HG03469 (cell line): ENCODE measurements around the gene SPATS2L.

Source experiments
- ATAC-seq: cut with Tn5 transposase; IDR thresholded peaks from one replicate; pipeline ENCODE4 v1.9.1; 2021; ENCODE audit warnings: mild to moderate bottlenecking, moderate library complexity, moderate number of reproducible peaks; ENCODE audit not compliant: unreplicated experiment

The SPATS2L gene

GRCh38 chr2:200317975-200318374, 11.5 kb downstream of the SPATS2L start:
- no peak for ATAC-seq

- ATAC-seq = no peak
Observed at GRCh38 chr2:200318940-200319435, 12.5 kb downstream of the SPATS2L start.

GRCh38 chr2:200319548-200320337, 13.2 kb downstream of the SPATS2L start:
- no peak for ATAC-seq

GRCh38 chr2:200320344-200320743, 13.9 kb downstream of the SPATS2L start:
- no peak for ATAC-seq

GRCh38 chr2:200320991-200321390, 14.5 kb downstream of the SPATS2L start:
- no peak for ATAC-seq

- peak; percentile 64 for ATAC-seq
Observed at GRCh38 chr2:200321780-200322534, 15.5 kb downstream of the SPATS2L start.

- ATAC-seq = no peak
Observed at GRCh38 chr2:200322607-200323006, 16.1 kb downstream of the SPATS2L start.

- ATAC-seq = no peak
Observed at GRCh38 chr2:200324362-200324761, 17.9 kb downstream of the SPATS2L start.

- no peak for ATAC-seq
Observed at GRCh38 chr2:200329384-200329783, 22.9 kb downstream of the SPATS2L start.

GRCh38 chr2:200329798-200330197, 23.3 kb downstream of the SPATS2L start:
- no peak for ATAC-seq

- no peak for ATAC-seq
Observed at GRCh38 chr2:200330351-200331060, 24.0 kb downstream of the SPATS2L start.

GRCh38 chr2:200331061-200331400, 24.5 kb downstream of the SPATS2L start:
- ATAC-seq = no peak

- ATAC-seq = no peak
Observed at GRCh38 chr2:200335657-200336056, 29.2 kb downstream of the SPATS2L start.

GRCh38 chr2:200336980-200337615, 30.6 kb downstream of the SPATS2L start:
- no peak for ATAC-seq

GRCh38 chr2:200337621-200338020, 31.1 kb downstream of the SPATS2L start:
- no peak for ATAC-seq

GRCh38 chr2:200338692-200339091, 32.2 kb downstream of the SPATS2L start:
- no peak for ATAC-seq

- no peak for ATAC-seq
Observed at GRCh38 chr2:200340508-200341224, 34.2 kb downstream of the SPATS2L start.

- no peak for ATAC-seq
Observed at GRCh38 chr2:200341376-200341775, 34.9 kb downstream of the SPATS2L start.

GRCh38 chr2:200342235-200342634, 35.7 kb downstream of the SPATS2L start:
- ATAC-seq = no peak

GRCh38 chr2:200342654-200343053, 36.2 kb downstream of the SPATS2L start:
- ATAC-seq = no peak
